Type B pancreatic cell (in vitro differentiated cells): Measurements from ENCODE around the gene TTC33. TPM values are rescaled to one million over a fixed set of nuclear protein-coding genes. Genes with fewer than 3 reads are reported as not detected.

Source experiments
- DNase-seq: peaks from one replicate; pipeline ENCODE4 v3.0.0; 2021; ENCODE audit warnings: mixed read lengths; ENCODE audit not compliant: unreplicated experiment; ENCODE audit errors: extremely low spot score
- H3K27ac Mint-ChIP-seq: 2 replicates; pipeline ENCODE4 v1.8.0; 2021; ENCODE audit warnings: mild to moderate bottlenecking, mixed read lengths
- H3K27me3 Mint-ChIP-seq: 2 replicates; pipeline ENCODE4 v1.8.0; 2021; ENCODE audit warnings: mixed read lengths
- H3K36me3 Mint-ChIP-seq: 2 replicates; pipeline ENCODE4 v1.8.0; 2021; ENCODE audit warnings: mixed read lengths
- H3K4me1 Mint-ChIP-seq: one replicate; pipeline ENCODE4 v1.8.0; 2021; ENCODE audit warnings: mixed read lengths; ENCODE audit not compliant: unreplicated experiment
- H3K4me3 Mint-ChIP-seq: 2 replicates; pipeline ENCODE4 v1.8.0; 2021; ENCODE audit warnings: mild to moderate bottlenecking, mixed read lengths
- H3K9me3 Mint-ChIP-seq: 2 replicates; pipeline ENCODE4 v1.8.0; 2021; ENCODE audit warnings: mixed read lengths
- CTCF ChIP-seq: fragments of 200-600 bp; sonication (generic); conservative IDR thresholded peaks from 2 replicates; pipeline ENCODE4 v1.5.0; 2021; ENCODE audit warnings: antibody characterized with exemption, mild to moderate bottlenecking
- total RNA-seq: library from RNA; stranded (reverse); gene quantifications from 2 replicates; pipeline ENCODE4 v1.2.1, GENCODE V29; 2021; ENCODE audit warnings: low replicate concordance

Gene TTC33
- total RNA-seq, 1 donor from 2014 or later: 15.8 TPM

- Mint-ChIP-seq H3K4me1 (no peaks in the 10 kb centered on the region), H3K4me3 (no peak overlapping the region), H3K27ac (no peak overlapping the region), H3K9me3 (peaks cover 4% of the 10 kb centered on the region), H3K36me3 (no peaks in the 10 kb centered on the region), H3K27me3 (no peaks in the 10 kb centered on the region)
- no peak for DNase-seq
- TF ChIP-seq CTCF: no peak
These were observed 234.5 kb downstream of the TTC33 start for GRCh38 chr5:40521108-40521785.

- TF ChIP-seq CTCF: no peak
- Mint-ChIP-seq H3K27me3 (no peaks in the 10 kb centered on the region), H3K27ac (no peak overlapping the region), H3K9me3 (peaks cover 4% of the 10 kb centered on the region), H3K4me3 (no peak overlapping the region), H3K4me1 (no peaks in the 10 kb centered on the region), H3K36me3 (no peaks in the 10 kb centered on the region)
- no peak for DNase-seq
These were observed 237.3 kb downstream of the TTC33 start for GRCh38 chr5:40518485-40518917.

GRCh38 chr5:40515476-40515875, 240.3 kb downstream of the TTC33 start:
- Mint-ChIP-seq H3K27me3 (no peaks in the 10 kb centered on the region), H3K9me3 (peaks cover 4% of the 10 kb centered on the region), H3K4me3 (no peak overlapping the region), H3K36me3 (no peaks in the 10 kb centered on the region), H3K4me1 (no peaks in the 10 kb centered on the region), H3K27ac (no peak overlapping the region)
- no peak for TF ChIP-seq CTCF
- DNase-seq: no peak

GRCh38 chr5:40514976-40515375, 240.8 kb downstream of the TTC33 start:
- Mint-ChIP-seq H3K27me3 (no peaks in the 10 kb centered on the region), H3K36me3 (no peaks in the 10 kb centered on the region), H3K27ac (no peak overlapping the region), H3K4me3 (no peak overlapping the region), H3K4me1 (no peaks in the 10 kb centered on the region), H3K9me3 (peaks cover 4% of the 10 kb centered on the region)
- DNase-seq: no peak
- TF ChIP-seq CTCF: no peak

- DNase-seq: no peak
- TF ChIP-seq CTCF: no peak
- H3K4me3 Mint-ChIP-seq: no peak overlapping the region
- H3K36me3 Mint-ChIP-seq: no peaks in the 10 kb centered on the region
- H3K9me3 Mint-ChIP-seq: no peaks in the 10 kb centered on the region
- H3K4me1 Mint-ChIP-seq: no peaks in the 10 kb centered on the region
- H3K27ac Mint-ChIP-seq: no peak overlapping the region
- H3K27me3 Mint-ChIP-seq: no peaks in the 10 kb centered on the region
These were observed 244.0 kb downstream of the TTC33 start for GRCh38 chr5:40511801-40512200.
